Stimulated activated memory B cell treated with anti-CD40 and anti-IgM and Interleukin-4, amounts not matched to agents 10 μg/mL and 1 μg/mL and 100 μg/mL, for 72 hours (primary cell): ENCODE data around the gene SH3BGRL3.
"Not testable (repeated sequence)": the region's sequence is repeated elsewhere in the genome, so short reads cannot be mapped to it uniquely, and the experiment has no call there.

ENCODE experiments used
- ATAC-seq: fragments of 150-1000 bp; cut with Tn5 transposase; 2 replicates; pipeline ENCODE4 v1.10.0; 2021
- H3K27ac Mint-ChIP-seq: one replicate; pipeline ENCODE4 v1.8.0; 2022; ENCODE audit warnings: mild to moderate bottlenecking, mixed read lengths
- H3K27me3 Mint-ChIP-seq: one replicate; pipeline ENCODE4 v1.8.0; 2022; ENCODE audit warnings: mixed read lengths
- H3K36me3 Mint-ChIP-seq: one replicate; pipeline ENCODE4 v1.8.0; 2022; ENCODE audit warnings: mixed read lengths
- H3K4me1 Mint-ChIP-seq: one replicate; pipeline ENCODE4 v1.8.0; 2022; ENCODE audit warnings: mixed read lengths
- H3K4me3 Mint-ChIP-seq: one replicate; pipeline ENCODE4 v1.8.0; 2022; ENCODE audit warnings: mild to moderate bottlenecking, moderate library complexity, mixed read lengths
- H3K9me3 Mint-ChIP-seq: one replicate; pipeline ENCODE4 v1.8.0; 2022; ENCODE audit warnings: mixed read lengths

SH3BGRL3 gene

GRCh38 chr1:26315874-26316850 is 36.3 kb downstream of the SH3BGRL3 start:
- Mint-ChIP-seq H3K27me3 (no peaks in the 10 kb centered on the region), H3K4me3 (peak overlapping the region; percentile 98), H3K4me1 (peaks cover 76% of the 10 kb centered on the region), H3K9me3 (peaks cover 3% of the 10 kb centered on the region), H3K27ac (peak overlapping the region; percentile 97), H3K36me3 (peaks cover 35% of the 10 kb centered on the region)
- ATAC-seq, result no peak

GRCh38 chr1:26317146-26317545 is 37.3 kb downstream of the SH3BGRL3 start:
- peaks cover 3% of the 10 kb centered on the region for H3K9me3 Mint-ChIP-seq
- H3K27ac Mint-ChIP-seq, result peak overlapping the region; percentile 97
- ATAC-seq, result no peak
- peaks cover 43% of the 10 kb centered on the region for H3K36me3 Mint-ChIP-seq
- peak overlapping the region; percentile 98 for H3K4me3 Mint-ChIP-seq
- peaks cover 76% of the 10 kb centered on the region for H3K4me1 Mint-ChIP-seq
- no peaks in the 10 kb centered on the region for H3K27me3 Mint-ChIP-seq

DNA sequence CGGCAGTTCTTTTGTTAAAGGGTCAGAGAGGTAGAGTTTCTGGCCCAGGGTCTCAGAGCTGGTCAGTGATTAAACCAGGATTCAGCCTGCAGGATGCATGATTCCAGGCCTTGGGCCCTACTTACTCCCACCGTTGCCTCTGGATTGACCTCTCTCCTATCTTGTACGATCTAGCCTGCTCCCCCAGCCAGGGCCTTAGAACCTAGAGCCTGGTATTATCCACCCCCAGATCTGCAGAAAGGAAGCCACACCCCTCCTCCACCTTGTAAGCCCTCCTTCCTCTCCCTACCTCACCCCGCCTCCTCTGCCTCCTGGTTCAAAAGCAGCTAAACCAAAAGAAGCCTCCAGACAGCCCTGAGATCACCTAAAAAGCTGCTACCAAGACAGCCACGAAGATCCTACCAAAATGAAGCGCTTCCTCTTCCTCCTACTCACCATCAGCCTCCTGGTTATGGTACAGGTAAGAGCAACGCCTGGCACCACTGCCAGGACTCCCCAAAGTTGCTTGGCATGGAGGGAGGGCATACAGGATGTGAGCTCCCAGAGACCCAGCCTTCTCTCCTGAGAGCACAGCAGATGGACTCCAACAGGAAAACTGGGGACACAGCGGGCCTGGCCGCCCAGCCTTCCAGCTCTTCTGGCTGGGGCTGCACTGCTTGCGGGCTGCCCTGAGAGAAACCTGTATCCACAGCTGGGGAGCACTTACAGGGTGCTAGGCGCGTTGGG is 37.9 kb downstream of the SH3BGRL3 start, which contains the start of gene CD52:
Gene CD52, plus strand, starts transcription at position 347 of the 726 bp plus-strand sequence. Its CDS starts 60 bp downstream, at position 407.
- peak; percentile 79 for ATAC-seq
- Mint-ChIP-seq H3K4me1 (peaks cover 77% of the 10 kb centered on the region), H3K27me3 (no peaks in the 10 kb centered on the region), H3K27ac (peak within 1 kb of the TSS; percentile 97), H3K4me3 (peak within 1 kb of the TSS; percentile 98), H3K9me3 (peaks cover 3% of the 10 kb centered on the region), H3K36me3 (peaks cover 50% of the 10 kb centered on the region)

- H3K9me3 Mint-ChIP-seq, result peaks cover under 1% of the 10 kb centered on the region
- peaks cover 57% of the 10 kb centered on the region for H3K36me3 Mint-ChIP-seq
- peaks cover 78% of the 10 kb centered on the region for H3K4me1 Mint-ChIP-seq
- peak overlapping the region; percentile 98 for H3K4me3 Mint-ChIP-seq
- H3K27me3 Mint-ChIP-seq, result no peaks in the 10 kb centered on the region
- peak; percentile 46 for ATAC-seq
- peak overlapping the region; percentile 97 for H3K27ac Mint-ChIP-seq
Observed at GRCh38 chr1:26318338-26319064, 38.6 kb downstream of the SH3BGRL3 start.

GRCh38 chr1:26320896-26321295 is 41.0 kb downstream of the SH3BGRL3 start:
- ATAC-seq, result peak; percentile 6
- H3K9me3 Mint-ChIP-seq, result no peaks in the 10 kb centered on the region
- peak overlapping the region; percentile 98 for H3K4me3 Mint-ChIP-seq
- peak overlapping the region; percentile 97 for H3K27ac Mint-ChIP-seq
- peaks cover 63% of the 10 kb centered on the region for H3K4me1 Mint-ChIP-seq
- H3K27me3 Mint-ChIP-seq, result no peaks in the 10 kb centered on the region
- H3K36me3 Mint-ChIP-seq, result peaks cover 68% of the 10 kb centered on the region

- Mint-ChIP-seq H3K27me3 (no peaks in the 10 kb centered on the region), H3K27ac (peak overlapping the region; percentile 97), H3K4me3 (peak overlapping the region; percentile 77), H3K36me3 (peaks cover 68% of the 10 kb centered on the region), H3K9me3 (no peaks in the 10 kb centered on the region), H3K4me1 (peaks cover 57% of the 10 kb centered on the region)
- peak; percentile 74 for ATAC-seq
Observed at GRCh38 chr1:26321315-26322041, 41.6 kb downstream of the SH3BGRL3 start.

GRCh38 chr1:26322042-26322331 is 42.1 kb downstream of the SH3BGRL3 start:
- H3K4me3 Mint-ChIP-seq, result no peak overlapping the region
- H3K9me3 Mint-ChIP-seq, result no peaks in the 10 kb centered on the region
- H3K36me3 Mint-ChIP-seq, result peaks cover 68% of the 10 kb centered on the region
- peak overlapping the region; percentile 97 for H3K27ac Mint-ChIP-seq
- H3K27me3 Mint-ChIP-seq, result no peaks in the 10 kb centered on the region
- peaks cover 52% of the 10 kb centered on the region for H3K4me1 Mint-ChIP-seq
- ATAC-seq, result no peak

DNA sequence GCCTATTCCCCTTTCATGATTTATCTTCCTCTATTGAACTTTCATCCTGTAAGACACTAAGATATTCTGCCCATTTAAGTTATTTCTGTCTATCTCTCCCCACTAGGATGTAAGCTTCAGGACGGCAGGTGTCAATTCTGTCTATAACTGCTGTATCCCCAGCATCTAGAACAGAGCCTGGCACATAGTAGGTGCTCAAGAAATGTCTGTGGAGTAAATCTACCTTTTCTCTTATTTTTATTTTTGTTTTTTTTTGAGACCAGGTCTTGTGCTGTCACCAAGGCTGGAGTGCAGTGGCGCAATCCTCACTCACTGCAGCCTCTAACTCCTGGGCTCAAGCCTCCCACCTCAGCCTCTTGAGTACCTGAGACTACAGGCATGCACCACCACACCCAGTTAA is 43.5 kb downstream of the SH3BGRL3 start:
- Mint-ChIP-seq H3K27ac (peak overlapping the region; percentile 54), H3K9me3 (no peaks in the 10 kb centered on the region), H3K4me3 (no peak overlapping the region), H3K4me1 (peaks cover 42% of the 10 kb centered on the region), H3K36me3 (peaks cover 59% of the 10 kb centered on the region), H3K27me3 (no peaks in the 10 kb centered on the region)
- no peak for ATAC-seq

DNA sequence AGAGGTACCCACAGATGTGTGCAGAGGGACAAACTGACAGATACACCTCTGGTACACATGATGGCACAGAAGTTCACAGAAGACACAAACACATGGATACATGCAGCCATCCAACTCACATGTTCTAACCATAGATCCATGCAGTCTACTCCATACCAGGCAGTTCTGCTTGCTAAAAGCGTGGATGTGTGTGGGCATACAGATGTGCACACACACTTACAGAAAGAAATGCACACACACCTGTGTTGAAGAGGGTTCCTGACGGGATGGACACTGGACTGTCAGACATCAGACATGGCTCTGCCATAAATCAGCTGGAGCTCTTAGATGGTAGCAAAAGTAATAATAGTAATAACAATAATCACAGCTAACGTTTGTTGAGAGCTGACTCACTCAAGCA is 44.7 kb downstream of the SH3BGRL3 start:
- peak overlapping the region; percentile 54 for H3K27ac Mint-ChIP-seq
- H3K4me1 Mint-ChIP-seq, result peaks cover 42% of the 10 kb centered on the region
- H3K36me3 Mint-ChIP-seq, result peaks cover 47% of the 10 kb centered on the region
- H3K4me3 Mint-ChIP-seq, result no peak overlapping the region
- ATAC-seq, result no peak
- no peaks in the 10 kb centered on the region for H3K27me3 Mint-ChIP-seq
- no peaks in the 10 kb centered on the region for H3K9me3 Mint-ChIP-seq

DNA sequence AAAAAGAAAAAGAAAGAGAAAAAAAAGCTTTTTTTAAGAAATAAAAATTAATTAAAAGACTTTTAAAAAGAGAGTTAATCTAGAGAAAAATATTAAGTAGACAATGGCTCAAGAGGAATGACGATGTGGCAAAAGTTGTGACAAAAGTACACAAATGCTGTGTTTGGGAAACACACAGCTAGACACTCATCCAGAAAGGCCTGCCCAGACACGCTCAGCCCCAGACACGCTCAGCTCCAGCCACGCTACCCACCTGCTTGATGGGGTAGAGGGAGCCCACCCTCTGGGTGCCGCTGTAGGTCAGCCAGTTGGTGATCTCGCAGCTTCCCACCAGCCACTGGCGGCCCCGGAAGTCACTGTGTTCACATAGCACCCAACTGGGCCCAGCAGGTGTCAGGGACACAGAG is 48.1 kb downstream of the SH3BGRL3 start:
- Mint-ChIP-seq H3K27me3 (no peaks in the 10 kb centered on the region), H3K4me3 (no peak overlapping the region), H3K4me1 (peaks cover 15% of the 10 kb centered on the region), H3K27ac (peak overlapping the region; percentile 35), H3K9me3 (no peaks in the 10 kb centered on the region), H3K36me3 (peaks cover 16% of the 10 kb centered on the region)
- no peak for ATAC-seq

DNA sequence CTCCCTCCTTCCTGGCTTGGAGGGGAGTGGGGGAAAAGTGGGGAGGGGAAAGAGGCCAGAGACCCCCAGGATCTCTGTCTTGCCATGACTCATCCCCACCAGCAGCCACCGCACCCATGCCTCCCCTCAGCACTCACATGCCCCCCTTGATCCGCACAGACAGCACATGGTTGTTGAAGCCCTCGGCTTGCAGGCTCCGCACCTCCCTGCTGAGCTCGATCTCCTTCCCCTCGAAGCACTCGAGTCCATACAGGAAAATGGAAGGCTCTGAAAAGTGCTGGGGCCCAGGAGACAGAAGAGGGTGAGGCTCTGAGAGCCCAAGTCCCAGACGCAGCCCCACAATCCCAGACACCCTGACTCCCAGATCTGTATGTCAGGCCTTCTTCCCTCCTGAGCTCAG is 48.7 kb downstream of the SH3BGRL3 start:
- Mint-ChIP-seq H3K27me3 (no peaks in the 10 kb centered on the region), H3K9me3 (no peaks in the 10 kb centered on the region), H3K27ac (peak overlapping the region; percentile 35), H3K36me3 (peaks cover 10% of the 10 kb centered on the region), H3K4me1 (peaks cover 8% of the 10 kb centered on the region), H3K4me3 (no peak overlapping the region)
- ATAC-seq, result no peak

GRCh38 chr1:26329380-26329779 is 49.5 kb downstream of the SH3BGRL3 start:
- H3K36me3 Mint-ChIP-seq, H3K9me3 Mint-ChIP-seq, H3K27ac Mint-ChIP-seq, H3K27me3 Mint-ChIP-seq, H3K4me3 Mint-ChIP-seq, ATAC-seq, H3K4me1 Mint-ChIP-seq: not testable (repeated sequence)

- Mint-ChIP-seq H3K4me3 (no peak overlapping the region), H3K27me3 (no peaks in the 10 kb centered on the region), H3K27ac (no peak overlapping the region), H3K9me3 (no peaks in the 10 kb centered on the region), H3K36me3 (no peaks in the 10 kb centered on the region), H3K4me1 (no peaks in the 10 kb centered on the region)
- no peak for ATAC-seq
Observed at GRCh38 chr1:26330276-26330675, 50.4 kb downstream of the SH3BGRL3 start.
